Adrenal gland (tissue), 12 donors: Measurements from ENCODE around the gene SPATA4. TPM values are rescaled to one million over a fixed set of nuclear protein-coding genes. Genes with fewer than 3 reads are reported as not detected.

Experiments
- DNase-seq, 7 donors: peaks; one replicate each; pipeline ENCODE4 v3.0.0-alpha.2; 2019 to 2020
- H3K27ac ChIP-seq, 5 donors: fragments of 200-600 bp; sonication (generic) in 4 of 5; 1 replicate in 3 of 5; 2 replicates in 2 of 5; pipeline versions ENCODE4 v1.5.1 to v1.8.0; 2016 to 2020; ENCODE audit warnings: mild to moderate bottlenecking in 1 of 5
- H3K27me3 ChIP-seq: fragments of 200-600 bp; 2 replicates; pipeline ENCODE4 v1.8.0; 2021
- H3K36me3 ChIP-seq, 2 donors: fragments of 200-600 bp; replicated peaks in 1 of 2; 1 replicate in 1 of 2; 2 replicates in 1 of 2; pipeline versions ENCODE4 v1.5.1 to v1.8.0; 2018 to 2022
- H3K4me1 ChIP-seq, 2 donors: fragments of 200-600 bp; replicated peaks in 1 of 2; 1 replicate in 1 of 2; 2 replicates in 1 of 2; pipeline versions ENCODE4 v1.5.1 to v1.8.0; 2018 to 2021
- H3K4me3 ChIP-seq, 4 donors: fragments of 200-600 bp; sonication (generic) in 3 of 4; one replicate each; pipeline ENCODE4 v1.5.1; 2016 to 2018
- H3K9me3 ChIP-seq, 3 donors: fragments of 200-600 bp; sonication (generic) in 1 of 3; replicated peaks in 1 of 3; 1 replicate in 2 of 3; 2 replicates in 1 of 3; pipeline versions ENCODE4 v1.5.1 to v1.8.0; 2016 to 2021
- CTCF ChIP-seq, 6 experiments: fragments of 450-650 bp in 4 of 6; fragments of 200-600 bp in 2 of 6; sonication (generic) in 1 of 6; IDR thresholded peaks; 1 replicate in 5 of 6; 2 replicates in 1 of 6; pipeline versions ENCODE4 v1.5.1 to v1.8.0; 2016 to 2021; ENCODE audit warnings: antibody characterized with exemption in 6 of 6, mild to moderate bottlenecking in 2 of 6, moderate library complexity in 1 of 6
- POLR2A ChIP-seq, 2 donors: fragments of 450-650 bp; IDR thresholded peaks; one replicate each; pipeline ENCODE4 v1.6.1; 2017; ENCODE audit warnings: antibody characterized with exemption in 2 of 2, mild to moderate bottlenecking in 2 of 2, moderate library complexity in 1 of 2
- WGBS, 4 donors: extraction: QIAGEN DNeasy Blood & Tissue Kit in 2 of 4; methylation state at CpG; one replicate each; pipeline versions ENCODE4 v1.1.5 to v1.1.7; 2013 to 2017; 5-methylcytosine and 5-hydroxymethylcytosine counted together
- intact Hi-C, 2 donors: fragments of 100-400 bp; cut with DNase I; formaldehyde crosslinking; loops; one replicate each; pipeline versions ENCODE4 v1.14.1 to v1.15.0; 2022 to 2023
- polyA plus RNA-seq, 3 donors: library from polyadenylated mRNA; stranded (reverse); fragments of 200-250 nt in 2 of 3; fragments of 350-450 nt in 1 of 3; fragmentation: Illumina TruSeq in 1 of 3; extraction: RNeasy Lipid Tissue Mini Kit (QIAGEN cat#74804) in 1 of 3; gene quantifications; one replicate each; pipeline ENCODE4 v1.2.3, GENCODE V29; 2013 to 2014
- total RNA-seq, 9 donors: library from RNA; depleted of rRNA in 4 of 9; stranded (reverse); fragments of >200 nt in 4 of 9; fragments of 120-200 nt in 1 of 9; fragmentation: NEBNext Ultra II Directional in 1 of 9; extraction: Animal tissue kit (Norgen Biotek cat#: 25700) in 1 of 9; gene quantifications; one replicate each; pipeline versions ENCODE4 v1.1.0 to v1.2.4, GENCODE V29; 2013 to 2023
- donor health status: healthy with polysubstance abuse.
- donor health status: Bipolar disorder and iron deficiency.
- donor health status: DM: yes; HTN: yes; CAD: no.
- donor health status: DM: no; HTN: no; CAD: no.
- donor health status: DM: no; HTN: no; CAD: no.
- donor health status: DM: yes; HTN: yes; CAD: no.

The SPATA4 gene
- total and polyA plus RNA-seq, 12 donors, result 0.13 to 0.83 (median 0.33) TPM; not detected in 5

- Histone ChIP-seq H3K36me3 (no peaks in the 10 kb centered on the region), H3K27ac (no peak overlapping the region), H3K4me3 (no peak overlapping the region), H3K4me1 (no peaks in the 10 kb centered on the region), H3K27me3 (no peaks in the 10 kb centered on the region), H3K9me3 (no peaks in the 10 kb centered on the region)
- no peak for DNase-seq
- TF ChIP-seq CTCF (IDR thresholded peaks at IDR 0.05), result no peak
- no peak for TF ChIP-seq POLR2A (IDR thresholded peaks at IDR 0.05)
- 71 to 83% (median 79%) methylated on average over 3 of the region's 3 CpGs for WGBS, 4 donors
- intact Hi-C loops, result no loop called here
Measured at GRCh38 chr4:176149680-176150355, 45.6 kb downstream of the SPATA4 start.

GRCh38 chr4:176142253-176142652 is 53.1 kb downstream of the SPATA4 start:
- intact Hi-C loops, result no loop called here
- Histone ChIP-seq H3K36me3 (no peaks in the 10 kb centered on the region), H3K27ac (no peak overlapping the region), H3K4me3 (no peak overlapping the region), H3K27me3 (no peaks in the 10 kb centered on the region), H3K4me1 (no peaks in the 10 kb centered on the region), H3K9me3 (no peaks in the 10 kb centered on the region)
- TF ChIP-seq CTCF (IDR thresholded peaks at IDR 0.05), result no peak
- no peak for TF ChIP-seq POLR2A (IDR thresholded peaks at IDR 0.05)
- DNase-seq, result no peak
- 59 to 77% (median 69%) methylated on average over 2 of the region's 2 CpGs for WGBS, 4 donors

- Histone ChIP-seq H3K27me3 (no peaks in the 10 kb centered on the region), H3K27ac (no peak overlapping the region), H3K4me3 (no peak overlapping the region), H3K4me1 (no peaks in the 10 kb centered on the region), H3K9me3 (no peaks in the 10 kb centered on the region), H3K36me3 (no peaks in the 10 kb centered on the region)
- intact Hi-C loops, result no loop called here
- no peak for DNase-seq
- TF ChIP-seq CTCF (IDR thresholded peaks at IDR 0.05) (no peak), POLR2A (IDR thresholded peaks at IDR 0.05) (no peak)
Measured at GRCh38 chr4:176139518-176139917, 55.9 kb downstream of the SPATA4 start.

GRCh38 chr4:176137631-176138030 is 57.8 kb downstream of the SPATA4 start:
- intact Hi-C loops, result no loop called here
- Histone ChIP-seq H3K4me1 (no peaks in the 10 kb centered on the region), H3K27ac (no peak overlapping the region), H3K27me3 (no peaks in the 10 kb centered on the region), H3K36me3 (no peaks in the 10 kb centered on the region), H3K4me3 (no peak overlapping the region), H3K9me3 (no peaks in the 10 kb centered on the region)
- TF ChIP-seq POLR2A (IDR thresholded peaks at IDR 0.05) (no peak), CTCF (IDR thresholded peaks at IDR 0.05) (no peak)
- DNase-seq, result no peak
